ENCODE measurements around the gene ZFAND4. TPM values are rescaled to one million over a fixed set of nuclear protein-coding genes. Genes with fewer than 3 reads are reported as not detected.

Gene ZFAND4
- total and polyA plus RNA-seq, 2 donors = 6.7 to 19.2 TPM

DNA sequence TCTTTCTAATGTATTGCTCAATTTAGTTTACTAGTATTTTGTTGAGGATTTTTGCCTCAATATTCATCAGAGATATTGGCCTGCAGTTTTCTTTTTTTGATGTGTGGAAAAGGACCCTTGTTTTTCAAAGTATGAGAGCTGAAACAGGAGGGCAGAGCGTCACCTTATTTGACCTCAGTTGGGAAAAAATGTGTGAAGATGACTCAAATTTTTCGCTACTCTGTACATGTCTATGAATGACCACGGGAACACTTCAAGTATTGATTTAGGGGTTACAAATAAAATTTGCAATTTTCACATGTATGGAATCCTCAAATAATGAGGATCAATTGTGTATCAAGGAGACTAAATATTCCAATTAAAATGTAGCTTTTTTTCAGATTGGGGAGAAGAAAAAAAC lies 103.1 kb downstream of the ZFAND4 start:
- Histone ChIP-seq H3K4me3 (ENCODE audit: low read depth, low read length) (no peak overlapping the region), H3K4me1 (ENCODE audit: insufficient read depth) (no peaks in the 10 kb centered on the region), H3K36me3 (ENCODE audit: insufficient read depth) (no peaks in the 10 kb centered on the region), H3K27ac (ENCODE audit: low read depth) (no peak overlapping the region)
- no peak for DNase-seq (ENCODE audit: extremely low spot score)
- 94% methylated on average over 3 of the region's 3 CpGs for WGBS

- Histone ChIP-seq H3K27ac (ENCODE audit: low read depth) (no peak overlapping the region), H3K4me1 (ENCODE audit: insufficient read depth) (no peaks in the 10 kb centered on the region), H3K4me3 (ENCODE audit: low read depth, low read length) (no peak overlapping the region), H3K36me3 (ENCODE audit: insufficient read depth) (no peaks in the 10 kb centered on the region)
- DNase-seq (ENCODE audit: extremely low spot score) = no peak
- WGBS = 87% methylated on average over 3 of the region's 3 CpGs
Measured at GRCh38 chr10:45566415-45566814, 106.2 kb downstream of the ZFAND4 start.

Other genes with a start within 250 kb of the ZFAND4 start
- 41.7 TPM for gene WASHC2C, start 54.5 kb upstream of the ZFAND4 start, total RNA-seq
- 27.1 TPM for gene WASHC2C, start 54.5 kb upstream of the ZFAND4 start, polyA plus RNA-seq
- 17.8 TPM for gene AGAP4, start 174.7 kb upstream of the ZFAND4 start, total RNA-seq
- gene AGAP4, start 174.7 kb upstream of the ZFAND4 start, polyA plus RNA-seq = 11.3 TPM

All from urinary bladder (tissue), 4 donors.